Stimulated activated naive CD8-positive, alpha-beta T cell treated with anti-CD3 and anti-CD28 coated beads, Interleukin-15, Interleukin-2, amounts not matched to agents 100 U/mL and 50 U/mL, for 24 hours (primary cell): ENCODE data around the gene MBTPS1.
A peak's percentile ranks its signal among the peaks of the same experiment; 100 is the strongest.
"Not testable (repeated sequence)": the region's sequence is repeated elsewhere in the genome, so short reads cannot be mapped to it uniquely, and the experiment has no call there.

Experiments
- ATAC-seq: fragments of 150-1000 bp; cut with Tn5 transposase; one replicate; pipeline ENCODE4 v1.10.0; 2021
- DNase-seq: peaks from one replicate; pipeline ENCODE4 v3.0.0; 2021

Gene MBTPS1

GRCh38 chr16:84137287-84137686 is 20.5 kb upstream of the MBTPS1 start:
- DNase-seq (no peak), ATAC-seq (peak; percentile 11)

GRCh38 chr16:84136331-84137125 is 19.8 kb upstream of the MBTPS1 start:
- DNase-seq, result no peak
- ATAC-seq, result peak; percentile 22

- ATAC-seq (no peak), DNase-seq (no peak)
These were observed 16.0 kb upstream of the MBTPS1 start for GRCh38 chr16:84132527-84133285.

- no peak for DNase-seq
- no peak for ATAC-seq
These were observed 14.4 kb upstream of the MBTPS1 start for GRCh38 chr16:84131117-84131516.

GRCh38 chr16:84124257-84125073 is 7.7 kb upstream of the MBTPS1 start:
- no peak for ATAC-seq
- no peak for DNase-seq

- DNase-seq, result no peak
- no peak for ATAC-seq
These were observed 4.3 kb upstream of the MBTPS1 start for GRCh38 chr16:84121007-84121406.

- ATAC-seq (no peak), DNase-seq (no peak)
These were observed 3.3 kb upstream of the MBTPS1 start for GRCh38 chr16:84120023-84120422.

- DNase-seq (no peak), ATAC-seq (no peak)
These were observed 2.6 kb upstream of the MBTPS1 start for GRCh38 chr16:84119368-84119767.

GRCh38 chr16:84118315-84118714 is 1.6 kb upstream of the MBTPS1 start:
- not testable (repeated sequence) for ATAC-seq, DNase-seq

- DNase-seq, result peak; percentile 51
These were observed 727 bp upstream of the MBTPS1 start for GRCh38 chr16:84117494-84117843.

GRCh38 chr16:84115919-84116719 is 623 bp downstream of the MBTPS1 start:
- peak; percentile 44 for ATAC-seq
- DNase-seq, result no peak

More at GRCh38 chr16:84117494-84117843, 727 bp upstream of the MBTPS1 start:
- ATAC-seq, result no peak

GRCh38 chr16:84111949-84112348 is 4.8 kb downstream of the MBTPS1 start:
- not testable (repeated sequence) for ATAC-seq
- DNase-seq, result peak; percentile 47

- DNase-seq (no peak), ATAC-seq (no peak)
These were observed 5.2 kb downstream of the MBTPS1 start for GRCh38 chr16:84111525-84111924.

GRCh38 chr16:84110527-84110926 is 6.2 kb downstream of the MBTPS1 start:
- no peak for ATAC-seq
- DNase-seq, result no peak

GRCh38 chr16:84109598-84110335 is 7.0 kb downstream of the MBTPS1 start:
- ATAC-seq, result no peak
- DNase-seq, result no peak

GRCh38 chr16:84107921-84108320 is 8.8 kb downstream of the MBTPS1 start:
- DNase-seq (no peak), ATAC-seq (no peak)

- ATAC-seq (no peak), DNase-seq (no peak)
These were observed 10.6 kb downstream of the MBTPS1 start for GRCh38 chr16:84105948-84106740.

- DNase-seq (no peak), ATAC-seq (no peak)
These were observed 11.4 kb downstream of the MBTPS1 start for GRCh38 chr16:84105301-84105815.

GRCh38 chr16:84104231-84104630 is 12.5 kb downstream of the MBTPS1 start:
- DNase-seq (no peak), ATAC-seq (no peak)

GRCh38 chr16:84103678-84104077 is 13.1 kb downstream of the MBTPS1 start:
- no peak for ATAC-seq
- no peak for DNase-seq
